Right lobe of liver (tissue), 6 donors: Measurements from ENCODE around the gene RGS9BP. TPM values are rescaled to one million over a fixed set of nuclear protein-coding genes. Genes with fewer than 3 reads are reported as not detected.

Experiments
- ATAC-seq, 4 donors: fragments of 200-7000 bp; cut with Tn5 transposase; one replicate each; pipeline ENCODE4 v1.9.1; 2020; ENCODE audit warnings: mild to moderate bottlenecking in 4 of 4, moderate library complexity in 4 of 4
- DNase-seq, 3 donors: peaks; one replicate each; pipeline ENCODE4 v3.0.0-alpha.2; 2020
- H3K27ac ChIP-seq, 3 donors: fragments of 200-600 bp; one replicate each; pipeline ENCODE4 v1.8.0; 2022
- H3K27me3 ChIP-seq, 2 donors: fragments of 200-600 bp; one replicate each; pipeline ENCODE4 v1.8.0; 2022
- H3K36me3 ChIP-seq, 4 donors: fragments of 200-600 bp; sonication (generic) in 1 of 4; one replicate each; pipeline versions ENCODE4 v1.5.1 to v1.8.0; 2017 to 2022; ENCODE audit warnings: control low read depth in 1 of 4
- H3K4me1 ChIP-seq, 4 donors: fragments of 200-600 bp; sonication (generic) in 1 of 4; one replicate each; pipeline versions ENCODE4 v1.5.1 to v1.8.0; 2017 to 2022; ENCODE audit warnings: control low read depth in 1 of 4
- H3K4me3 ChIP-seq, 3 donors: fragments of 200-600 bp; one replicate each; pipeline ENCODE4 v1.8.0; 2022
- H3K9me3 ChIP-seq, 4 donors: fragments of 200-600 bp; sonication (generic) in 1 of 4; one replicate each; pipeline versions ENCODE4 v1.5.1 to v1.8.0; 2017 to 2022; ENCODE audit warnings: control low read depth in 1 of 4
- CTCF ChIP-seq, 4 donors: fragments of 200-600 bp in 3 of 4; fragments of 450-650 bp in 1 of 4; IDR thresholded peaks; one replicate each; pipeline versions ENCODE4 v1.5.1 to v1.8.0; 2016 to 2022; ENCODE audit warnings: antibody characterized with exemption in 4 of 4, mild to moderate bottlenecking in 2 of 4
- POLR2A ChIP-seq: fragments of 450-650 bp; IDR thresholded peaks from one replicate; pipeline ENCODE4 v1.6.1; 2017; ENCODE audit warnings: antibody characterized with exemption, mild to moderate bottlenecking
- WGBS: methylation state at CpG from one replicate; pipeline ENCODE4 v1.1.6; 2018; ENCODE audit warnings: low coverage, low lambda C conversion rate; ENCODE audit not compliant: insufficient coverage; ENCODE audit errors: missing lambda C conversion rate; 5-methylcytosine and 5-hydroxymethylcytosine counted together
- intact Hi-C, 2 donors: fragments of 100-400 bp; cut with DNase I; formaldehyde crosslinking; loops; one replicate each; pipeline versions ENCODE4 v1.11.2 to v1.14.1; 2022
- total RNA-seq, 6 experiments: library from RNA; depleted of rRNA in 2 of 6; stranded (reverse); fragments of >200 nt in 2 of 6; fragmentation: NEBNext Ultra II Directional in 3 of 6; extraction: Animal tissue kit (Norgen Biotek cat#: 25700) in 3 of 6; gene quantifications; one replicate each; pipeline versions ENCODE4 v1.1.0 to v1.2.4, GENCODE V29; 2016 to 2023
- donor health status: DM: no; HTN: yes; CAD: no.
- donor health status: DM: no; HTN: no; CAD: no.
- donor health status: DM: no; HTN: no; CAD: no.
- donor health status: DM: no; HTN: yes; CAD: no.
- donor health status: DM: no; HTN: yes; CAD: no.

The RGS9BP gene
- total RNA-seq, 6 experiments from 2014 or later = 0.11 TPM; not detected in 5

GRCh38 chr19:32631381-32631780, 44.3 kb upstream of the RGS9BP start:
- Histone ChIP-seq H3K9me3 (no peaks in the 10 kb centered on the region), H3K4me1 (no peaks in the 10 kb centered on the region), H3K4me3 (no peak overlapping the region), H3K27me3 (no peaks in the 10 kb centered on the region), H3K27ac (no peak overlapping the region), H3K36me3 (peaks cover 0 to 4% (median 1%) of the 10 kb centered on the region in 4 donors)
- DNase-seq (no peak), ATAC-seq (no peak)
- no peak for TF ChIP-seq POLR2A
- no peak for TF ChIP-seq CTCF (IDR thresholded peaks at IDR 0.05)
- intact Hi-C loops = no loop called here
- WGBS = 77% methylated on average over 5 of the region's 15 CpGs

- ATAC-seq (no peak), DNase-seq (no peak)
- Histone ChIP-seq H3K9me3 (no peaks in the 10 kb centered on the region), H3K27me3 (no peaks in the 10 kb centered on the region), H3K4me1 (no peaks in the 10 kb centered on the region), H3K36me3 (peaks cover 0 to 8% (median 6%) of the 10 kb centered on the region in 4 donors), H3K4me3 (no peak overlapping the region), H3K27ac (no peak overlapping the region)
- intact Hi-C loops = no loop called here
- TF ChIP-seq CTCF (IDR thresholded peaks at IDR 0.05) (no peak), POLR2A (no peak)
- 100% methylated on average over 2 of the region's 14 CpGs for WGBS
Observed at GRCh38 chr19:32637480-32637879, 38.2 kb upstream of the RGS9BP start.

DNA sequence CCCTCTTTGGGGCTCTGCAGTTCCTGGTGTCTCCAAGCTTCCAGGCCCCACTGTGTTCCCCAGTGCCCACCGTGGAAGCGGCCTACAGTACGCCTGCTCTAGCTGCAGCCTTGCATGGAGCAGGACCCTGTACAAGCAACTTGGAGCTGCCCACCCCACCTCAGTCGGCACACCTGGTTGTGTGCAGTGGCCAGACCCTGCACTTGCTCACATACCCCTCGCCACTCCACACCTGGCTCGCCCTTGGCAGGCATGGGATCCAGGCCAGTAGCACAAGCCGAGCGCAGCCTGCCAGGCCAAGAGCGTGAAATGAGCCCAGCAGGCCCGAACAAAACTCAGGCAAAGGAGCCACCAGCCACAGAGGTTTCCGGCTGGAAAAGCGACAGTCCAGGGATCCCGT, 37.0 kb upstream of the RGS9BP start:
- intact Hi-C loops = no loop called here
- WGBS = 92% methylated on average over 7 of the region's 13 CpGs
- H3K27ac ChIP-seq = no peak overlapping the region
- ATAC-seq (peak in 1 of 4 donors; percentile 30), DNase-seq (no peak)
- no peaks in the 10 kb centered on the region for H3K4me1 ChIP-seq
- TF ChIP-seq POLR2A = no peak
- no peaks in the 10 kb centered on the region for H3K9me3 ChIP-seq
- H3K27me3 ChIP-seq = no peaks in the 10 kb centered on the region
- H3K36me3 ChIP-seq = peaks cover 0 to 16% (median 8%) of the 10 kb centered on the region in 4 donors
- no peak overlapping the region for H3K4me3 ChIP-seq

- H3K36me3 ChIP-seq = peaks cover 0 to 21% (median 10%) of the 10 kb centered on the region in 4 donors
- 67% methylated on average over 2 of the region's 12 CpGs for WGBS
- no peaks in the 10 kb centered on the region for H3K9me3 ChIP-seq
Observed at GRCh38 chr19:32642771-32643170, 32.9 kb upstream of the RGS9BP start.

GRCh38 chr19:32646556-32646955, 29.1 kb upstream of the RGS9BP start:
- intact Hi-C loops = no loop called here
- Histone ChIP-seq H3K9me3 (no peaks in the 10 kb centered on the region), H3K4me1 (no peaks in the 10 kb centered on the region), H3K27me3 (no peaks in the 10 kb centered on the region), H3K36me3 (peaks cover 0 to 14% (median 4%) of the 10 kb centered on the region in 4 donors), H3K4me3 (no peak overlapping the region), H3K27ac (no peak overlapping the region)
- DNase-seq = no peak
- TF ChIP-seq POLR2A (no peak), CTCF (IDR thresholded peaks at IDR 0.05) (no peak)
- 70% methylated on average over 5 of the region's 6 CpGs for WGBS
- no peak for ATAC-seq

More at GRCh38 chr19:32642771-32643170, 32.9 kb upstream of the RGS9BP start:
- DNase-seq = no peak
- Histone ChIP-seq H3K4me1 (no peaks in the 10 kb centered on the region), H3K27ac (no peak overlapping the region), H3K4me3 (no peak overlapping the region), H3K27me3 (no peaks in the 10 kb centered on the region)
- peak in 2 of 4 donors; percentile 30 to 33 for ATAC-seq
- intact Hi-C loops = no loop called here
- TF ChIP-seq CTCF (IDR thresholded peaks at IDR 0.05) (no peak), POLR2A (no peak)
